Sigmoid colon (tissue), 7 donors: ENCODE results near the gene PYDC1. TPM values are rescaled to one million over a fixed set of nuclear protein-coding genes. Genes with fewer than 3 reads are reported as not detected.

Source experiments
- DNase-seq: peaks from one replicate; pipeline ENCODE4 v3.0.0-alpha.2; 2019
- H3K27ac ChIP-seq, 4 donors: fragments of 200-600 bp; sonication (generic); one replicate each; pipeline ENCODE4 v1.5.1; 2016 to 2019; ENCODE audit warnings: mild to moderate bottlenecking in 1 of 4
- H3K27me3 ChIP-seq, 3 donors: fragments of 200-600 bp; sonication (generic); one replicate each; pipeline ENCODE4 v1.5.1; 2019; ENCODE audit warnings: mild to moderate bottlenecking in 1 of 3
- H3K36me3 ChIP-seq, 4 donors: fragments of 200-600 bp; sonication (generic); one replicate each; pipeline ENCODE4 v1.5.1; 2016 to 2019
- H3K4me1 ChIP-seq, 4 donors: fragments of 200-600 bp; sonication (generic); one replicate each; pipeline ENCODE4 v1.5.1; 2017 to 2019
- H3K4me3 ChIP-seq, 4 donors: fragments of 200-600 bp; sonication (generic); one replicate each; pipeline ENCODE4 v1.5.1; 2017 to 2019; ENCODE audit warnings: mild to moderate bottlenecking in 2 of 4, moderate library complexity in 1 of 4
- H3K9me3 ChIP-seq, 4 donors: fragments of 200-600 bp in 3 of 4; sonication (generic) in 3 of 4; one replicate each; pipeline versions ENCODE4 v1.5.1 to v1.6.1; 2013 to 2019
- EP300 ChIP-seq, 4 donors: sonication (generic); formaldehyde crosslinking; IDR thresholded peaks; one replicate each; pipeline ENCODE4 v1.6.1; 2017; ENCODE audit warnings: antibody characterized with exemption in 4 of 4
- POLR2A ChIP-seq, 2 donors: fragments of 450-650 bp; IDR thresholded peaks; one replicate each; pipeline ENCODE4 v1.6.1; 2016; ENCODE audit warnings: antibody characterized with exemption in 2 of 2, mild to moderate bottlenecking in 2 of 2, moderate library complexity in 2 of 2
- POLR2AphosphoS5 ChIP-seq, 4 donors: sonication (generic); formaldehyde crosslinking; IDR thresholded peaks; one replicate each; pipeline ENCODE4 v1.6.1; 2017; ENCODE audit warnings: antibody characterized with exemption in 4 of 4
- WGBS, 2 donors: extraction: QIAGEN DNeasy Blood & Tissue Kit; methylation state at CpG; one replicate each; pipeline ENCODE4 v1.1.7; 2013; 5-methylcytosine and 5-hydroxymethylcytosine counted together
- intact Hi-C: fragments of 100-400 bp; cut with DNase I; formaldehyde crosslinking; loops from one replicate; pipeline ENCODE4 v1.15.1; 2023
- polyA plus RNA-seq, 3 donors: library from polyadenylated mRNA; stranded (reverse); fragments of 200-250 nt; gene quantifications; one replicate each; pipeline ENCODE4 v1.2.3, GENCODE V29; 2013
- total RNA-seq, 4 donors: library from RNA; depleted of rRNA; stranded (reverse); fragments of >200 nt; gene quantifications; one replicate each; pipeline ENCODE4 v1.1.0, GENCODE V29; 2016
- TF ChIP-seq, protein P1 (sequence below), 4 experiments: fragments of 450-650 bp in 3 of 4; fragments of 200-600 bp in 1 of 4; IDR thresholded peaks; one replicate each; pipeline ENCODE4 v1.5.1; 2016 to 2019; ENCODE audit warnings: antibody characterized with exemption in 4 of 4, mild to moderate bottlenecking in 3 of 4, moderate library complexity in 2 of 4
- donor health status: healthy with polysubstance abuse.
- donor health status: Bipolar disorder and iron deficiency.
- donor health status: healthy.

Gene PYDC1
- total and polyA plus RNA-seq, 7 donors: 0.16 TPM; not detected in 6

DNA sequence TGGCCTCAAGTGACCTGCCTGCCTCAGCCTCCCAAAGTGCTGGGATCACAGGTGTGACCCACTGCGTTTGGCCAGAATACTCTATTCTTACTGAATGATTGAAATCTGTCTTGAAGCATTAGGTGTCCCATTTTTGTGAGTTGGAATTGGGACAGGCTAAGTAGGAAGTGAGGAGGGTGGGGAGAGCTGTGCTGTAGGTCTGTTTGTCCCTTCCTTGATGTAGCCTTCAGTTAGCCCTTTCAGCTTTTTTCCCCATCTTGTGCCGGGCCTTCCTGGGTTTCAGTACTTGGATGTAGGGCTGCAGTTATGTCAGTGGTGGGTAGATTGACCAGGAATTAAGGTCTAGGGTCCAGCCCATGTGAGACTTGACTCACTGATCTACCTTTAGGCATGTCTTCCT is 23.1 kb downstream of the PYDC1 start:
- no peak for DNase-seq
- Histone ChIP-seq H3K36me3 (peaks cover 51 to 97% (median 61%) of the 10 kb centered on the region in 4 donors), H3K27ac (no peak overlapping the region), H3K27me3 (no peaks in the 10 kb centered on the region), H3K4me3 (no peak overlapping the region), H3K4me1 (no peaks in the 10 kb centered on the region), H3K9me3 (no peaks in the 10 kb centered on the region)
- no peak for TF ChIP-seq POLR2AphosphoS5 (IDR thresholded peaks at IDR 0.05)
- TF ChIP-seq POLR2A (IDR thresholded peaks at IDR 0.05): no peak
- TF ChIP-seq EP300 (IDR thresholded peaks at IDR 0.05): no peak
- TF ChIP-seq, protein P1, sequence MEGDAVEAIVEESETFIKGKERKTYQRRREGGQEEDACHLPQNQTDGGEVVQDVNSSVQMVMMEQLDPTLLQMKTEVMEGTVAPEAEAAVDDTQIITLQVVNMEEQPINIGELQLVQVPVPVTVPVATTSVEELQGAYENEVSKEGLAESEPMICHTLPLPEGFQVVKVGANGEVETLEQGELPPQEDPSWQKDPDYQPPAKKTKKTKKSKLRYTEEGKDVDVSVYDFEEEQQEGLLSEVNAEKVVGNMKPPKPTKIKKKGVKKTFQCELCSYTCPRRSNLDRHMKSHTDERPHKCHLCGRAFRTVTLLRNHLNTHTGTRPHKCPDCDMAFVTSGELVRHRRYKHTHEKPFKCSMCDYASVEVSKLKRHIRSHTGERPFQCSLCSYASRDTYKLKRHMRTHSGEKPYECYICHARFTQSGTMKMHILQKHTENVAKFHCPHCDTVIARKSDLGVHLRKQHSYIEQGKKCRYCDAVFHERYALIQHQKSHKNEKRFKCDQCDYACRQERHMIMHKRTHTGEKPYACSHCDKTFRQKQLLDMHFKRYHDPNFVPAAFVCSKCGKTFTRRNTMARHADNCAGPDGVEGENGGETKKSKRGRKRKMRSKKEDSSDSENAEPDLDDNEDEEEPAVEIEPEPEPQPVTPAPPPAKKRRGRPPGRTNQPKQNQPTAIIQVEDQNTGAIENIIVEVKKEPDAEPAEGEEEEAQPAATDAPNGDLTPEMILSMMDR (IDR thresholded peaks at IDR 0.05): no peak
- 92 to 93% methylated on average over 2 of the region's 2 CpGs for WGBS, 2 donors
- intact Hi-C loops: no loop called here

DNA sequence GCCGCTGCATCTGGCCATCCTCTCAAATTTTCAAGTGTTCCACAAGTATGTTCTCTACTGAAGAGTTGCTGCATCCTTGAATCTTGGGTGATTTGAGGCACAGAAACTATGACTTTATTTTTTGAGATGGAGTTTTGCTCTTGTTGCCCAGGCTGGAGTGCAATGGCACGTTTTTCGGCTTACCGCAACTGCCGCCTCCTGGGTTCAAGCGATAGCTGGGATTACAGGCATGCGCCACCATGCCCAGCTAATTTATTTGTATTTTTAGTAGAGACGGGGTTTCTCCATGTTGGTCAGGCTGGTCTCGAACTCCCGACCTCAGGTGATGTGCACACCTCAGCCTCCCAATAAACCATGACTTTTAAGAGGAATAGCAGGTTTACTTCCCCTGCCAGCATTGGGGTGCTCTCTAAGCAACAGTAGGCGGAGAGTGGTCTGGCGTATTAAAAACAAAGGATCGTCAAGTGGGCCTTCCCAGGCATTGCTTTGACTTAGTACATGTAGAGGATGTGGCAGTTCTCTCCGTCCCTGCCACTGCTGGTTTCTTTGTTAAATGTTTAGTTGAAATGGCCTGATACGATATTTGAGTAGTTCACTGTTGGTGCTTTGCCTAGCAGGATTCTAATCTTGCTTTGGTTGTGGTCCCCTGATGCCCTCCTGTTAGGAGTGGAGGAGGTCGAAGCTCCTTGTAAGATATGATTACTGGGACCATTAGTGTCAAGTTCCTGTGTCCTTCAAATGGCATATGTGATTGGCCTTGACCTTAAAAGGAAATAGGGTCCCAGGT is 23.9 kb downstream of the PYDC1 start:
- no peak overlapping the region for H3K4me3 ChIP-seq
- TF ChIP-seq, protein P1 (IDR thresholded peaks at IDR 0.05): no peak
- TF ChIP-seq POLR2A (IDR thresholded peaks at IDR 0.05) (no peak), POLR2AphosphoS5 (IDR thresholded peaks at IDR 0.05) (no peak), EP300 (IDR thresholded peaks at IDR 0.05) (no peak)
- intact Hi-C loops: no loop called here
- WGBS, 2 donors: 94 to 95% methylated on average over 16 of the region's 16 CpGs
- no peak for DNase-seq
- H3K4me1 ChIP-seq: no peaks in the 10 kb centered on the region
- no peak overlapping the region for H3K27ac ChIP-seq
- H3K36me3 ChIP-seq: peaks cover 59 to 98% (median 69%) of the 10 kb centered on the region in 4 donors
- no peaks in the 10 kb centered on the region for H3K27me3 ChIP-seq
- no peaks in the 10 kb centered on the region for H3K9me3 ChIP-seq

DNA sequence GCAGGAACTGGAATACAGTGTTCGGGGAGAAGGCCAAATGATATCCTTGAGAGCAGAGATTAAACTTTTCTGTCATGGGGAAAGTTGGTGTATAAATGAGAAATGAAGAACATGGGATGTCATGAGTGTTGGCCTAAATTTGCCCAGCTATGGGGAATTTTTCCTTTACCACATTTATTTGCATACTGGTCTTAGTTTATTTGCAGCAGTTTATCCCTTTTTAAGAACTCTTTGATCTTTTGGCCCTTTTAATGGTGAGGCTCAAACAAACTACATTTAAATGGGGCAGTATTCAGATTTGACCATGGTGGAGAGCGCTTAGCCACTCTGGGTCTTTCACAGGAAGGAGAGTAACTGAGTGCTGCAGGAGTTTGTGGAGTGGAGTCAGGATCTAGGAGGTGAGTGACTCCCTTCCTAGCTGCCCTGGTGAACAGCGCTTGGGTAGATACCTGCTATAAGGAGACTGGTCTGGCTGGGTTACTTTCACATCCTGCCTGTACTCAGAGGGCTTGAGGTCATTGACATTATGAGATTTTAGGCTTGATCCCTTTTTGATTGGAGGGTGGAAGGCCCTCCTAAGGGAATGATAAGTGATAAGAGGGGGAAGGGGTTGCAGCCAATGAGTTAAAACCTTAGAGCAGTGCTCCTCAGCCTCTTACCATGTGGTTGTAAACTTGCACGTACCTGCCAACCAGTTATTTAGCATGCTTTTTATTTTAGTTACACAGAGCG is 25.1 kb downstream of the PYDC1 start:
- Histone ChIP-seq H3K4me3 (no peak overlapping the region), H3K9me3 (no peaks in the 10 kb centered on the region), H3K27me3 (no peaks in the 10 kb centered on the region), H3K27ac (no peak overlapping the region), H3K36me3 (peaks cover 69 to 100% (median 79%) of the 10 kb centered on the region in 4 donors), H3K4me1 (peaks cover 0 to 2% (median under 1%) of the 10 kb centered on the region in 4 donors)
- TF ChIP-seq, protein P1 (IDR thresholded peaks at IDR 0.05): no peak
- TF ChIP-seq POLR2AphosphoS5 (IDR thresholded peaks at IDR 0.05): no peak
- TF ChIP-seq POLR2A (IDR thresholded peaks at IDR 0.05): no peak
- no peak for TF ChIP-seq EP300 (IDR thresholded peaks at IDR 0.05)
- intact Hi-C loops: no loop called here
- 79 to 86% methylated on average over 5 of the region's 5 CpGs for WGBS, 2 donors
- no peak for DNase-seq

DNA sequence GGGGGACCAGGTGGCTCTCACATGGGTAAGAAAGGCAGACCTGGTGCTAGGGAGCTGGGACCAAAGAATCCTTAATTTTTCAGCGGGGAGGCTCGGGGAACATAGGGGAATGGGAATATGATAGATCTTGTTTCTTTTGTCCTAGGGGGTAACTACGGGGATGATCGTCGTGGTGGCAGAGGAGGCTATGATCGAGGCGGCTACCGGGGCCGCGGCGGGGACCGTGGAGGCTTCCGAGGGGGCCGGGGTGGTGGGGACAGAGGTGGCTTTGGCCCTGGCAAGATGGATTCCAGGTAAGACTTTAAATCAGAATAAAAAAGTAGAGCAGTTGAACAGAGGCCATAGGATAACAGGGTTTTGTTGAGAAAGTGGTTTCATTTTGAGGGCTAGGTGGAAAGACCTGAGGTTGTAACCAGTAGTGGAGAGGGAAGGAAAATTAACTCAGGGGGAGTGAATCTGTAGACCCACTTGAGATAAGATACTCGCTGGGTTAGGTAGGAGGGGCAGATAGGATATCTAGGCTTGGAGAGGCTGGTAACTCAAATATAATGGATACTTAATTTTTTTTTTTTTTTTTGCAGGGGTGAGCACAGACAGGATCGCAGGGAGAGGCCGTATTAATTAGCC is 26.0 kb downstream of the PYDC1 start:
- WGBS, 2 donors: 95 to 96% methylated on average over 17 of the region's 17 CpGs
- TF ChIP-seq, protein P1 (IDR thresholded peaks at IDR 0.05): no peak
- TF ChIP-seq POLR2AphosphoS5 (IDR thresholded peaks at IDR 0.05) (no peak), EP300 (IDR thresholded peaks at IDR 0.05) (no peak), POLR2A (IDR thresholded peaks at IDR 0.05) (no peak)
- Histone ChIP-seq H3K27me3 (no peaks in the 10 kb centered on the region), H3K4me3 (no peak overlapping the region), H3K36me3 (peaks cover 73 to 100% (median 85%) of the 10 kb centered on the region in 4 donors), H3K4me1 (peaks cover 0 to 5% (median 2%) of the 10 kb centered on the region in 4 donors), H3K9me3 (no peaks in the 10 kb centered on the region), H3K27ac (no peak overlapping the region)
- no peak for DNase-seq
- intact Hi-C loops: no loop called here
